Ovary (tissue), 3 donors: Measurements from ENCODE around the gene SAE1.

Experiments
- POLR2A ChIP-seq: fragments of 450-650 bp; IDR thresholded peaks from one replicate; pipeline ENCODE4 v1.6.1; 2017; ENCODE audit warnings: antibody characterized with exemption, mild to moderate bottlenecking, moderate library complexity
- TF ChIP-seq, protein P1 (sequence below), 3 donors: fragments of 450-650 bp in 2 of 3; fragments of 200-600 bp in 1 of 3; IDR thresholded peaks; one replicate each; pipeline versions ENCODE4 v1.5.1 to v1.8.0; 2016 to 2022; ENCODE audit warnings: antibody characterized with exemption in 3 of 3, mild to moderate bottlenecking in 1 of 3
- donor health status: DM: no; HTN: no; CAD: no.

GRCh38 chr19:47230054-47230920, 99.7 kb downstream of the SAE1 start:
- no peak for TF ChIP-seq POLR2A
- TF ChIP-seq, protein P1, sequence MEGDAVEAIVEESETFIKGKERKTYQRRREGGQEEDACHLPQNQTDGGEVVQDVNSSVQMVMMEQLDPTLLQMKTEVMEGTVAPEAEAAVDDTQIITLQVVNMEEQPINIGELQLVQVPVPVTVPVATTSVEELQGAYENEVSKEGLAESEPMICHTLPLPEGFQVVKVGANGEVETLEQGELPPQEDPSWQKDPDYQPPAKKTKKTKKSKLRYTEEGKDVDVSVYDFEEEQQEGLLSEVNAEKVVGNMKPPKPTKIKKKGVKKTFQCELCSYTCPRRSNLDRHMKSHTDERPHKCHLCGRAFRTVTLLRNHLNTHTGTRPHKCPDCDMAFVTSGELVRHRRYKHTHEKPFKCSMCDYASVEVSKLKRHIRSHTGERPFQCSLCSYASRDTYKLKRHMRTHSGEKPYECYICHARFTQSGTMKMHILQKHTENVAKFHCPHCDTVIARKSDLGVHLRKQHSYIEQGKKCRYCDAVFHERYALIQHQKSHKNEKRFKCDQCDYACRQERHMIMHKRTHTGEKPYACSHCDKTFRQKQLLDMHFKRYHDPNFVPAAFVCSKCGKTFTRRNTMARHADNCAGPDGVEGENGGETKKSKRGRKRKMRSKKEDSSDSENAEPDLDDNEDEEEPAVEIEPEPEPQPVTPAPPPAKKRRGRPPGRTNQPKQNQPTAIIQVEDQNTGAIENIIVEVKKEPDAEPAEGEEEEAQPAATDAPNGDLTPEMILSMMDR (IDR thresholded peaks at IDR 0.05), result peak; percentile 67 to 86 (median 85)
